Gastrocnemius medialis (tissue), 4 donors: ENCODE results near the gene NFIC. TPM values are rescaled to one million over a fixed set of nuclear protein-coding genes. Genes with fewer than 3 reads are reported as not detected.

Source experiments
- ATAC-seq, 2 donors: fragments of 150-250 bp; one replicate each; pipeline ENCODE4 v1.9.1; 2016
- DNase-seq, 2 donors: peaks; one replicate each; pipeline ENCODE4 v3.0.0-alpha.2; 2019
- H3K27ac ChIP-seq, 4 donors: fragments of 200-600 bp; sonication (generic); 1 replicate in 1 of 4; 2 replicates in 3 of 4; pipeline ENCODE4 v1.5.1; 2016 to 2018; ENCODE audit warnings: mild to moderate bottlenecking in 2 of 4, moderate library complexity in 1 of 4
- H3K27me3 ChIP-seq, 3 donors: fragments of 200-600 bp; sonication (generic) in 2 of 3; 1 replicate in 1 of 3; 2 replicates in 2 of 3; pipeline versions ENCODE4 v1.5.1 to v1.6.0; 2016 to 2019; ENCODE audit warnings: mild to moderate bottlenecking in 1 of 3, moderate library complexity in 1 of 3
- H3K36me3 ChIP-seq, 2 donors: fragments of 200-600 bp; sonication (generic) in 1 of 2; one replicate each; pipeline ENCODE4 v1.5.1; 2017 to 2018
- H3K4me1 ChIP-seq, 2 donors: fragments of 200-600 bp; sonication (generic) in 1 of 2; one replicate each; pipeline ENCODE4 v1.5.1; 2016 to 2017; ENCODE audit warnings: mild to moderate bottlenecking in 2 of 2
- H3K4me3 ChIP-seq, 4 donors: fragments of 200-600 bp; sonication (generic) in 3 of 4; 1 replicate in 1 of 4; 2 replicates in 3 of 4; pipeline ENCODE4 v1.5.1; 2016 to 2019; ENCODE audit warnings: mild to moderate bottlenecking in 2 of 4
- H3K9me3 ChIP-seq, 3 donors: fragments of 200-600 bp; sonication (generic) in 2 of 3; 1 replicate in 1 of 3; 2 replicates in 2 of 3; pipeline ENCODE4 v1.5.1; 2016 to 2019
- POLR2A ChIP-seq, 2 donors: fragments of 450-650 bp; IDR thresholded peaks; one replicate each; pipeline ENCODE4 v1.6.1; 2017; ENCODE audit warnings: antibody characterized with exemption in 2 of 2, mild to moderate bottlenecking in 2 of 2, moderate library complexity in 2 of 2
- in situ Hi-C, 4 donors: fragments of 200-750 bp; cut with MboI; loops; one replicate each; pipeline versions ENCODE4 v1.15.0 to v1.8.0; 2017; ENCODE audit warnings: low sequenced_read_pairs in 4 of 4
- intact Hi-C: fragments of 100-400 bp; cut with DNase I; formaldehyde crosslinking; loops from one replicate; pipeline ENCODE4 v1.15.1; 2023; ENCODE audit warnings: low total_unique reads
- total RNA-seq, 4 donors: library from RNA; depleted of rRNA; stranded (reverse); fragments of >200 nt; gene quantifications; one replicate each; pipeline versions ENCODE4 v1.1.0 to v1.2.3, GENCODE V29; 2016
- TF ChIP-seq, protein P1 (sequence below), 5 experiments: fragments of 450-650 bp in 3 of 5; fragments of 200-600 bp in 2 of 5; sonication (generic) in 2 of 5; IDR thresholded peaks in 4 of 5; conservative IDR thresholded peaks in 1 of 5; 1 replicate in 4 of 5; 2 replicates in 1 of 5; pipeline ENCODE4 v1.5.1; 2016 to 2019; ENCODE audit warnings: antibody characterized with exemption in 5 of 5, mild to moderate bottlenecking in 3 of 5, moderate library complexity in 3 of 5

Gene NFIC
- total RNA-seq, 4 donors from 2014 or later = 90.2 to 403 (median 348) TPM

DNA sequence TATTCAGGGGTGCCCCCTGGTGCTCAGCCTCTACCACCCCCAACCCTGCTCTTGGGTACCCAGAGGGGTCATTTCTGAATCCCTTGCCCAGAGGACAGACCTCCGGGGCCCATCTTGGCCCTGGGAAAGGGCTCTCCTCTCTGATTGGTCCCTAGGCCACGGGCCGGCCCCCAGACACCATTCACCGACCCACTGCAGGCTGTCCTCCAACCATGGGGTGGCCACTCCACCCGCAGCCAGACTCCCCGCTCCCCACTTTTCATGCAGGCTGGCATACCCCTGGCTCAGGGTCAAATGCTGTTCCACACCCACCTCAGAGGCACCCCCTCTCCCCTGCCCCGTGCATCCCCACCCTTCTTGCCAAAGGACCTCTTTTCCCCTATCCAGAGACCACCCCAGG is 99.2 kb downstream of the NFIC start:
- no peak for ATAC-seq
- H3K4me3 ChIP-seq = no peak overlapping the region
- in situ Hi-C loops (no loop called here), intact Hi-C loops (no loop called here)
- peaks cover 0 to 8% of the 10 kb centered on the region in 2 donors for H3K4me1 ChIP-seq
- no peak for DNase-seq
- H3K9me3 ChIP-seq = no peaks in the 10 kb centered on the region
- no peaks in the 10 kb centered on the region for H3K27me3 ChIP-seq
- TF ChIP-seq, protein P1, sequence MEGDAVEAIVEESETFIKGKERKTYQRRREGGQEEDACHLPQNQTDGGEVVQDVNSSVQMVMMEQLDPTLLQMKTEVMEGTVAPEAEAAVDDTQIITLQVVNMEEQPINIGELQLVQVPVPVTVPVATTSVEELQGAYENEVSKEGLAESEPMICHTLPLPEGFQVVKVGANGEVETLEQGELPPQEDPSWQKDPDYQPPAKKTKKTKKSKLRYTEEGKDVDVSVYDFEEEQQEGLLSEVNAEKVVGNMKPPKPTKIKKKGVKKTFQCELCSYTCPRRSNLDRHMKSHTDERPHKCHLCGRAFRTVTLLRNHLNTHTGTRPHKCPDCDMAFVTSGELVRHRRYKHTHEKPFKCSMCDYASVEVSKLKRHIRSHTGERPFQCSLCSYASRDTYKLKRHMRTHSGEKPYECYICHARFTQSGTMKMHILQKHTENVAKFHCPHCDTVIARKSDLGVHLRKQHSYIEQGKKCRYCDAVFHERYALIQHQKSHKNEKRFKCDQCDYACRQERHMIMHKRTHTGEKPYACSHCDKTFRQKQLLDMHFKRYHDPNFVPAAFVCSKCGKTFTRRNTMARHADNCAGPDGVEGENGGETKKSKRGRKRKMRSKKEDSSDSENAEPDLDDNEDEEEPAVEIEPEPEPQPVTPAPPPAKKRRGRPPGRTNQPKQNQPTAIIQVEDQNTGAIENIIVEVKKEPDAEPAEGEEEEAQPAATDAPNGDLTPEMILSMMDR (IDR thresholded peaks at IDR 0.05 in 4 of 5, conservative IDR thresholded peaks at IDR 0.05 in 1 of 5) = no peak
- TF ChIP-seq POLR2A (IDR thresholded peaks at IDR 0.05) = no peak
- H3K36me3 ChIP-seq = peaks cover 0 to 32% of the 10 kb centered on the region in 2 donors
- peak overlapping the region in 3 of 4 donors; percentile 25 to 82 (median 59) for H3K27ac ChIP-seq

DNA sequence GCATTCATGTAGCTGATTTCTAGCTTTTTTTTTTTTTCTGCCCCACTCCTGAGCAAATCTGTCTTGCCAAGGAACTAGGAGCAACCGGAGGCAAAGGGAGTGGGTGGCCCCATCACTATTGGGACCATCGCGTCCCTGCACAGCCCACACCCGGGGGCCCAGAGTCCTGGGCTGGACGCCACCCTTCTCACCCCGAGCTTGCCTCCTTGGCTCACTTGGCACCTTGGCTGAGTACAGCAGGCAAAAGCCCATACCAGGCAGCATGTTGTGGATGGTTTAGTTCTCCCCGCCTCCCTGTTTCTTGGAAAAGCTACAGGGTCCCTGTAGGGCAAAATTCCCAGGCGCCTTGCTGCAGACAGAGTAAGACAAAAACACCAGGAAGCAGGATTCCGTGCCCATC is 100.3 kb downstream of the NFIC start:
- Histone ChIP-seq H3K27me3 (no peaks in the 10 kb centered on the region), H3K4me3 (no peak overlapping the region), H3K9me3 (no peaks in the 10 kb centered on the region), H3K27ac (peak overlapping the region in 3 of 4 donors; percentile 25 to 82 (median 59)), H3K36me3 (peaks cover 0 to 28% of the 10 kb centered on the region in 2 donors), H3K4me1 (peaks cover 0 to 8% of the 10 kb centered on the region in 2 donors)
- no peak for DNase-seq
- in situ Hi-C loops (no loop called here), intact Hi-C loops (no loop called here)
- ATAC-seq = no peak
- TF ChIP-seq POLR2A (IDR thresholded peaks at IDR 0.05) = no peak
- TF ChIP-seq, protein P1 (IDR thresholded peaks at IDR 0.05 in 4 of 5, conservative IDR thresholded peaks at IDR 0.05 in 1 of 5) = no peak

DNA sequence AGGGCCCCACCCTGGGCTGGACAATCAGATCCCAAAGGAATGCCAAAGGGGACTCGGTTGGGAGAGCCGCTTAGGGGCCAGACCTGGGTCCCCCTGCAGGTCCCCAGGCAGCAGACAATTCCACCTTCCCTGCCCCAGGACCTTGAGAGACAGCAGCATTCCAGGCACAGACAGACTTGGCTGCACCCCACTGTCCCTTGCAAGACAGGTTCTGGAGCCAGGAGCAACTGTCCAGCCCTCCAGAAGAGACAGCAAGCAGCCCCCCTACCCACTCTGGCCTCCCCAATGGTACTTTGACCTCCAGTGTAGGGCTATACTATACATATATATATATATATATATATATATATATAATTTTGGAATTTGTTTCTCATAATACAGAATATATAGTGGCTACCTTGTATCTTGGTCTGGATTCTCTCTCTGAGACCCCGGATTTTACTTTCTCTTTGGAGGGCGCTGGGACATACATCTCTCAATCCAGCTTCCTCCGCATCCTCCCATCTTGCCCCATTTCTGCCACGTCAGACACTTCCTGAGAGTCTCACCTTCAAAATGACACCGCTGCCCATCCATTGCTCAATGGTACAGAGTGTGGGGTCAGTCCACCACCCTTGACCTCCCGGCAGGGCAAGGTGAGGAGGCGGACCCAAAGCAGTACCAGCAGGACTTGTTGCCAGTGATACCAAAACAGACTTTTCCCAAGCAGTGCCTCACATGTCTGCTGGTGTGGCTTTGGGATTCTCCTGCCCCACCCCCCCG is 101.2 kb downstream of the NFIC start:
- H3K9me3 ChIP-seq = no peaks in the 10 kb centered on the region
- H3K36me3 ChIP-seq = peaks cover 0 to 18% of the 10 kb centered on the region in 2 donors
- no peak overlapping the region for H3K4me3 ChIP-seq
- ATAC-seq (no peak), DNase-seq (no peak)
- peaks cover 0 to 8% of the 10 kb centered on the region in 2 donors for H3K4me1 ChIP-seq
- no peaks in the 10 kb centered on the region for H3K27me3 ChIP-seq
- peak overlapping the region in 2 of 4 donors; percentile 31 to 82 for H3K27ac ChIP-seq
- intact Hi-C loops = no loop called here
- TF ChIP-seq POLR2A (IDR thresholded peaks at IDR 0.05) = no peak
- TF ChIP-seq, protein P1 (IDR thresholded peaks at IDR 0.05 in 4 of 5, conservative IDR thresholded peaks at IDR 0.05 in 1 of 5) = no peak
- in situ Hi-C loops = no loop called here

DNA sequence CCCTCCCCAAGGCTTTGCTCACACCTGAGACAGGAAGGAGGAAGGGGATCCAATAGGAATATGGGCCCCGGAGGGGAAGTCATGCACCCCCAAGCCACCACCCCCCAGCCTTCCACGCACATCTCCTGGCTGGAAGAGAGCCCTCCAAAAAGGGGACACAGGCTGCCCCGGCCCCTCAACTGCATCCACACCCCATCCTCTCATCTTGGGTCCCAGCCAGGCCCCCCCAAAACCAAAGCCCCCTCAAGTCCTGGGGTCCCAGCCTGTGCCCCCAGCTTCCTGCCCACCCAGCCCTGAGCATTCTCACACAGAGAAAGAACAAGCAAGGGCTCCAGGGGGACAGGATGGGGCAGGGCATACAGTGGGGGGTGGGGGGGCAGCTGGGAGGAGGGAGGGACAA is 101.8 kb downstream of the NFIC start:
- Histone ChIP-seq H3K27ac (peak overlapping the region in 1 of 4 donors; percentile 82), H3K4me3 (no peak overlapping the region), H3K36me3 (peaks cover 0 to 12% of the 10 kb centered on the region in 2 donors), H3K4me1 (peaks cover 0 to 8% of the 10 kb centered on the region in 2 donors), H3K9me3 (no peaks in the 10 kb centered on the region), H3K27me3 (no peaks in the 10 kb centered on the region)
- intact Hi-C loops (no loop called here), in situ Hi-C loops (no loop called here)
- ATAC-seq = no peak
- no peak for DNase-seq
- TF ChIP-seq POLR2A (IDR thresholded peaks at IDR 0.05) = no peak
- TF ChIP-seq, protein P1 (IDR thresholded peaks at IDR 0.05 in 4 of 5, conservative IDR thresholded peaks at IDR 0.05 in 1 of 5) = no peak
